Activated CD8-positive, alpha-beta memory T cell treated with anti-CD3 and anti-CD28 coated beads for 4 hours (primary cell): ENCODE results near the gene WBP2.
"Not testable (repeated sequence)": the region's sequence is repeated elsewhere in the genome, so short reads cannot be mapped to it uniquely, and the experiment has no call there.

Source experiments
- DNase-seq, 2 donors: peaks; one replicate each; pipeline ENCODE4 v3.0.0-alpha.2; 2020; ENCODE audit warnings: low read depth in 2 of 2

WBP2 gene

GRCh38 chr17:75868730-75869281 is 13.7 kb upstream of the WBP2 start:
- DNase-seq = not testable (repeated sequence)

DNA sequence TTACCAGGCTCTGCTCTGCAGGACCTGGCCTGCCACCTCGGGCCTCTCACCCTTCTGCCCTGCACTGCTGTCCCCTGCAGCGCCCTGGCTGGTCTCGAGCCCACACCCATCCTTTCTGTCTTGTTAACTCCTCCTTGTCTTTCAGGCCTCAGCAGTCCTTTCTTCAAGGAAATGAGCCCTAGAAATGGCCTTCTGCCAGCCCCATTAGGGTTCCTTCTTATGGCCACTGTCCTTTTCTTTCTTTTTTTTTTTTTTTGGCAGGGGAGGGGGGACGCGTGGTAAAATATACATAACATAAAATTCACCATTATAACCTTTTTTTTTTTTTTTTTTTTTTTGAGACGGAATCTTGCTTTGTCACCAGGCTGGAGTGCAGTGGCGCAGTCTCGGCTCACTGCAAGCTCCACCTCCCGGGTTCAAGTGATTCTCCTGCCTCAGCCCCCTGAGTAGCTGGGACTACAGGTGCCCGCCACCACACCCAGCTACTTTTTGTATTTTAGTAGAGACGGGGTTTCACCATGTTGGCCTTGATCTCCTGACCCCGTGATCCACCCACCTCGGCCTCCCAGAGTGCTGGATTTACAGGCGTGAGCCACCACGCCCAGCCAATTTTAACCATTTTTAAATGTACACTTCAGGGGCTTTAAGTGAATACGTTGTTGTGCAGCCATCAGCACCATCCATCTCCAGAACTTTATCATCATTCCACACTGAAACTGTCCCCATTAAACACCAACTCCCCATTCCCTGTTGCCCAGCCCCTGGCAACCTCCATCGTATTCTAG is 10.5 kb upstream of the WBP2 start:
- not testable (repeated sequence) for DNase-seq

GRCh38 chr17:75864887-75865286 is 9.8 kb upstream of the WBP2 start:
- not testable (repeated sequence) for DNase-seq

GRCh38 chr17:75864448-75864871 is 9.3 kb upstream of the WBP2 start:
- DNase-seq = no peak

DNA sequence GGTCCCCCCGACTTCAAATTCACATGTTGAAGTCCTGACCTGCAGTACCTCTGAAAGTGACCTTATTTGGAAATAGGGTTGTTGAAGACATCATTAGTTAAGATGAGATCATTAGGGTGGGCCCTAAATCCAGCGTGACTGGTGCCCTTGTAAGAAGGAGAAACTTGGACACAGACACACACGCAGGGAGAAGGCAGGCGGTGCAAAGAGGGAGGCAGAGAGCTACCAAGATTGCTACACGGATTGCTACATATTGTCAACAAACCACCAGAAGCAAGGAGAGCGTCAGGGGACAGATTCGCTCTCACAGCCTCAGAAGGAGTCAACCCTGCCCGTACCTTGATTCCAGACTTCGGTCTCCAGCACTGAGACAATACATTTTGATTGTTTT is 6.8 kb upstream of the WBP2 start:
- DNase-seq = no peak

- not testable (repeated sequence) for DNase-seq
Measured at GRCh38 chr17:75859358-75859757, 4.2 kb upstream of the WBP2 start.

DNA sequence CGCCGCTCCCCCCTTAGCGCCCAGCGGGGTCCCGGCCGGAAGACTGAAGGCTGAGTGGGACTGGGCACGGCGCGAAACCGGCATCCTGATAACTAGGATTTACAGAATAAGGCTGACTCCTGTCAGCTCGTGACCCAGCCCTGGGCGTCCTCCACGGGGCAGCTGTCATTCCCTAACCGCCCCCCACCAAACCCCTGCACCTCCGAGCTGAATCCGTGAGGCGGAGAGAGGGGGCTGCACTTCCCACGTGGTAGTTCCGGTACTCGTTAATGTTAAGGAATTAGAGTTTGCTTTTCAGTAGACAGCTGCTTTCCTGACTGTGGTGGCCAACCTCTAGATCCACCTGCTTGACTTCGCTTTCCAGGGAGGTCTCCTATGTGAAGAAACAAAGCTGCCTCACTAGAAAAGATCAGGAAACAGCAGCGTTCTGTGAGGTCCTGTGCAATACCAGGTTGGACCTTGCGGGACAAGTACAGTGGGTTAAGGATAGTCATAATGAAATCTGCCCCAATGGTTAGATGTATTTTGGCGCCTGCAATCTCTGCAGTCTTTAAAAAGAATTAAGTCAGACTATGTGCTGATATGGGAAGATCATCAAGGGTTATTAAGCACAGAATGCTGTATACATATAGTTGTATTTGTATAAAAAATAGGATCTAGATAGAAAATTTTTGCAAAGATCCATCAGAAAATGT is 1.1 kb upstream of the WBP2 start:
- DNase-seq = no peak

DNA sequence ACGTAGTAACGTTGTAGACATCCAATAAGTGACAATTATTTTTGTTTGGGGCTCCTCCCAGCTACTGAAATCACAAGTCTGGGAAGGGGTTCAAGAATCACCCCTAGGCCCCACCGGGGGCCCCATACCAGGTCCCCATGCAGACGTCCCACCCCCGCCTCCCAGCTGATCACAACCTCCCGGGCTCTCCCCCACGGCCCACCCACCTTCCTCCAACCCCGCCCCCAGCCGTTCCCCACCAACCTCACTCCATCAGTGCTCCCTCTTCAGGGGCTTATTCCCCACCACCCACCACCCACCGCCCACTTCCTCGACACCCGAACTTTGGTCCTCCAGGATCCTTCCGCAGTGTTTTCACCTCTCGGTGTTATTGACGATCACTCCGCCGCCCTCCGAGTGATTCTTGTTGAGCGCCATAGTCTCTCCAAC is 240 bp downstream of the WBP2 start:
- no peak for DNase-seq

DNA sequence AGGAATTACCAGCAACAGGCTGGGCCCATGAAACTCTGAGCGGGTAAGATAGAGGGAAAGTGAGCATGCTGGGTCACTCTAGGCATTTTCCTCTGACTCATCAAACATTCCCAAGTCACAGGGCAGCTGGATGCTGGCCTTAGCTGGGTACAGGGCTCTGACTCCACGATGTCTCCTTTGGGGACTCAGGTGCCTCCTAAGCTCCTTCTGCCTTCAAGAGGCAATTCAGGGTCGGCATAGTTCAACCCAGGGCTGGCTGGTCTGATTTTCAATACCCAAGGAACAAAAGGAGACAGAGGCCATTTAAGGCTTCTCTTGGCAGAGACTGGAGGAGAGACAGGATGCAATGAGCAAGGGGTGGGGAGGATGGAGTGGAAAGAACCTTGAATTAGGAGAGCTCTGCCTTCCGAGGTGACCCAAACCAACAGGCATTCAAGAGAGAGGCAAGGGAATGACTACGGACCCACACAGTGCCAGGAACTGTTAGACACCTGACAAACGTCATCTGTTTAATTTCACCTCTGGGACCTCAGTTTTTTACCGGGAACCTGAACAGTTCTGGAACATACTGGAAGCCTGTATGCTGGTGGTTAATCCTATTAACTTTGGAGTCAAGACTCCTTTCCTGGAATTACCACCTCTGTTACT is 910 bp downstream of the WBP2 start:
- no peak for DNase-seq

- no peak for DNase-seq
Measured at GRCh38 chr17:75853433-75853832, 1.7 kb downstream of the WBP2 start.

DNA sequence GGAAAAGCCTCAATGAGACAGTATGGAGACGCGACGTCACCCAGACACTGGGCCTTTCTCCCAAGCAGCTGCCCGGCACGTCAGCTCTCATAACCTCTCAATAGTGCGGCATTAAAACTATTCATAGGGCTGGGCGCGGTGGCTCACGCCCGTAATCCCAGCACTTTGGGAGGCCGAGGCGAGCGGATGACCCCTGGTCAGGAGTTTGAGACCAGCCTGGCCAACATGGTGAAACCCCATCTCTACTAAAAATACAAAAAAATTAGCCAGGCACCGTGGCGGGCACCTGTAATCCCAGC is 3.5 kb downstream of the WBP2 start:
- not testable (repeated sequence) for DNase-seq

DNA sequence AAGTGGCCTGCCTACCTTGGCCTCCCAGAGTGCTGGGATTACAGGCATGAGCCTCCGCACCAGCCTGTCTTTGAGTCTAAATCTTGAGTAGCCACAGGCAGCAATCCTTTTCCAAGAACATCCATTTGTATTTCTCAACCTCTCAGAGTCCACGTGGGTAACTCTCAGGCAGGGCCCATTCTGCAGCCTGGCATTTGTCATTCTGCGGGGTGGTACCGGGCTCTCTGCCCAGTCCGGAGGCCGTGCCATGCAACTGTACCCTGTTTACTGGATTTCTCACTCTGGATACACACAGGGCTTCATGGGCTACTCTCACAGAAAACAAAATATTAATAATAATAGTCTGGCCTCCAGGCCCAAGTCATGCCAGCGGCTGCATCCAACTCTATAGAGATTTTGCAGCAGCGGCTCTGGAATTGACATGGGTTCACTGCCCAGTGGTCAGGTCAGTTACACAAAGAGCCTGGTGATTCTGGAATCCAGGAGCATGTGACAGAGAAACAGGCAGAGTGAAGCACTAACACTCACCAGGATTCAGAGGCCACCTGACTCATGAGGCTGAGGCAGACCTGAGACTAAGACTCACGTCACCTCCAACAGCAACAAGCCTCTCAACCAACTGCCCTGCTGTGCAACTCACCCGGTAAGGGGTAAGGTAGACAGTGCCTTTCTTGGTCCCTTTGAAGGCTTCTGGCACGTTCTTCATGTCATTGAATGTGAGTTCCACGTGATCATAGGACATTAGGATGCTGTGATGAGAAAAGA is 4.0 kb downstream of the WBP2 start:
- DNase-seq = no peak

DNA sequence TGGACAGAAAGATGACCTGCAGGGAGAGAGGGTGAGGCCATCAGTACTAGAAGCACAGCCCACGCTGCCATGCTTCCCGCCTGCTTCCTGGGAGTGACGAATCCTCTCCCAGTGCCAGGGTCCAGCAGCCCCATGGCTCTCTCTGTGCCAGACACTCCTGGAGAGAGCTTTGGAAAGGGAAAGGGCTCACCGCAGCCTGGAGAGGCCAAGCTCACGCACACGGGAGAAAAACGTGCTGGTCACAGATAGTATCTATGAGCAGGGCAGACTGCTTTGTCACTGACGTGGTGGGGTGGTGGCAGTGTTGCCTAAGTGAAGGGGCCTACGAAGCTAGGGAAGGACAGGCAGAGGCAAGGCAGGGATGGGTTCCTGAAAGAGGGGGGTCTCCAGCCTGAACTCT is 5.4 kb downstream of the WBP2 start:
- no peak for DNase-seq

- DNase-seq = no peak
Measured at GRCh38 chr17:75849279-75849646, 5.9 kb downstream of the WBP2 start.

GRCh38 chr17:75848523-75849278 is 6.4 kb downstream of the WBP2 start:
- peak; percentile 60 to 63 for DNase-seq

- no peak for DNase-seq
Measured at GRCh38 chr17:75847614-75848522, 7.3 kb downstream of the WBP2 start.

GRCh38 chr17:75846692-75847613 is 8.2 kb downstream of the WBP2 start:
- no peak for DNase-seq

- no peak for DNase-seq
Measured at GRCh38 chr17:75845933-75846691, 9.0 kb downstream of the WBP2 start.
